T-helper 17 cell (primary cell): ENCODE measurements around the gene USP47. TPM values are rescaled to one million over a fixed set of nuclear protein-coding genes. Genes with fewer than 3 reads are reported as not detected.
"Not testable (repeated sequence)": the region's sequence is repeated elsewhere in the genome, so short reads cannot be mapped to it uniquely, and the experiment has no call there.

Experiments used
- ATAC-seq: fragments of 150-1000 bp; cut with Tn5 transposase; 2 replicates; pipeline ENCODE4 v1.10.0; 2021; ENCODE audit warnings: mild to moderate bottlenecking, moderate library complexity
- DNase-seq, 3 donors: peaks; one replicate each; pipeline versions ENCODE4 v3.0.0 to v3.0.0-alpha.2; 2020 to 2021
- H3K9me3 ChIP-seq: one replicate; pipeline ENCODE4 v1.7.0; 2013; ENCODE audit warnings: low read length, mild to moderate bottlenecking; ENCODE audit not compliant: control insufficient read depth, poor library complexity, severe bottlenecking
- H3K27ac Mint-ChIP-seq: one replicate; pipeline ENCODE4 v1.8.0; 2022; ENCODE audit warnings: mild to moderate bottlenecking, moderate library complexity, mixed read lengths
- H3K27me3 Mint-ChIP-seq: one replicate; pipeline ENCODE4 v1.8.0; 2022; ENCODE audit warnings: mixed read lengths
- H3K36me3 Mint-ChIP-seq: one replicate; pipeline ENCODE4 v1.8.0; 2022; ENCODE audit warnings: low read depth, mixed read lengths
- H3K4me1 Mint-ChIP-seq: one replicate; pipeline ENCODE4 v1.8.0; 2022; ENCODE audit warnings: mild to moderate bottlenecking, mixed read lengths
- H3K4me3 Mint-ChIP-seq: one replicate; pipeline ENCODE4 v1.8.0; 2022; ENCODE audit warnings: mild to moderate bottlenecking, moderate library complexity, mixed read lengths
- total RNA-seq, 4 donors: library from RNA in 2 of 4; stranded (reverse) in 2 of 4; gene quantifications; one replicate each; pipeline ENCODE4 v1.2.3 and lab custom pipeline; 2022 to 2026

Gene USP47
- total RNA-seq, 2 donors from 2014 or later = 71.5 to 82.3 TPM

- DNase-seq (no peak), ATAC-seq (no peak)
- H3K4me1 Mint-ChIP-seq = peaks cover 2% of the 10 kb centered on the region
- H3K9me3 ChIP-seq = no peaks in the 10 kb centered on the region
- no peaks in the 10 kb centered on the region for H3K36me3 Mint-ChIP-seq
- H3K27me3 Mint-ChIP-seq = peaks cover 30% of the 10 kb centered on the region
- H3K4me3 Mint-ChIP-seq = no peak overlapping the region
- no peak overlapping the region for H3K27ac Mint-ChIP-seq
Observed at GRCh38 chr11:11813288-11813962, 28.3 kb upstream of the USP47 start.

GRCh38 chr11:11814614-11815452, 26.9 kb upstream of the USP47 start:
- H3K9me3 ChIP-seq = no peaks in the 10 kb centered on the region
- Mint-ChIP-seq H3K27me3 (peaks cover 20% of the 10 kb centered on the region), H3K4me3 (no peak overlapping the region), H3K4me1 (no peaks in the 10 kb centered on the region), H3K27ac (no peak overlapping the region), H3K36me3 (no peaks in the 10 kb centered on the region)
- ATAC-seq (no peak), DNase-seq (no peak)

- DNase-seq = no peak
- H3K9me3 ChIP-seq = no peaks in the 10 kb centered on the region
- H3K27ac Mint-ChIP-seq = no peak overlapping the region
- H3K4me1 Mint-ChIP-seq = no peaks in the 10 kb centered on the region
- no peak overlapping the region for H3K4me3 Mint-ChIP-seq
- peaks cover 13% of the 10 kb centered on the region for H3K27me3 Mint-ChIP-seq
- ATAC-seq = no peak
- H3K36me3 Mint-ChIP-seq = no peaks in the 10 kb centered on the region
Observed at GRCh38 chr11:11816511-11817314, 25.1 kb upstream of the USP47 start.

GRCh38 chr11:11817957-11818356, 23.8 kb upstream of the USP47 start:
- peaks cover 13% of the 10 kb centered on the region for H3K27me3 Mint-ChIP-seq

GRCh38 chr11:11818529-11819121, 23.1 kb upstream of the USP47 start:
- H3K27me3 Mint-ChIP-seq = peaks cover 13% of the 10 kb centered on the region
- no peaks in the 10 kb centered on the region for H3K4me1 Mint-ChIP-seq
- ATAC-seq (no peak), DNase-seq (no peak)
- H3K36me3 Mint-ChIP-seq = no peaks in the 10 kb centered on the region
- H3K4me3 Mint-ChIP-seq = no peak overlapping the region
- H3K9me3 ChIP-seq = no peaks in the 10 kb centered on the region
- no peak overlapping the region for H3K27ac Mint-ChIP-seq

More at GRCh38 chr11:11817957-11818356, 23.8 kb upstream of the USP47 start:
- H3K4me1 Mint-ChIP-seq = no peaks in the 10 kb centered on the region
- no peak overlapping the region for H3K4me3 Mint-ChIP-seq
- ATAC-seq = no peak
- DNase-seq = no peak
- H3K9me3 ChIP-seq = no peaks in the 10 kb centered on the region
- H3K27ac Mint-ChIP-seq = no peak overlapping the region
- H3K36me3 Mint-ChIP-seq = no peaks in the 10 kb centered on the region

GRCh38 chr11:11821899-11822298, 19.9 kb upstream of the USP47 start:
- Mint-ChIP-seq H3K36me3 (no peaks in the 10 kb centered on the region), H3K4me3 (no peak overlapping the region), H3K4me1 (no peaks in the 10 kb centered on the region), H3K27ac (no peak overlapping the region), H3K27me3 (peaks cover 8% of the 10 kb centered on the region)
- no peak for DNase-seq
- no peak for ATAC-seq
- H3K9me3 ChIP-seq = no peaks in the 10 kb centered on the region

GRCh38 chr11:11822946-11823345, 18.8 kb upstream of the USP47 start:
- H3K36me3 Mint-ChIP-seq = no peaks in the 10 kb centered on the region
- H3K4me3 Mint-ChIP-seq = no peak overlapping the region
- ATAC-seq (no peak), DNase-seq (no peak)
- no peaks in the 10 kb centered on the region for H3K27me3 Mint-ChIP-seq
- H3K27ac Mint-ChIP-seq = no peak overlapping the region
- no peaks in the 10 kb centered on the region for H3K9me3 ChIP-seq
- H3K4me1 Mint-ChIP-seq = no peaks in the 10 kb centered on the region

GRCh38 chr11:11826260-11826659, 15.5 kb upstream of the USP47 start:
- peaks cover 4% of the 10 kb centered on the region for H3K27me3 Mint-ChIP-seq
- H3K4me3 Mint-ChIP-seq = no peak overlapping the region
- H3K9me3 ChIP-seq = no peaks in the 10 kb centered on the region
- no peaks in the 10 kb centered on the region for H3K4me1 Mint-ChIP-seq
- ATAC-seq (no peak), DNase-seq (no peak)
- no peak overlapping the region for H3K27ac Mint-ChIP-seq
- H3K36me3 Mint-ChIP-seq = no peaks in the 10 kb centered on the region

- peaks cover 4% of the 10 kb centered on the region for H3K27me3 Mint-ChIP-seq
- no peaks in the 10 kb centered on the region for H3K4me1 Mint-ChIP-seq
- no peak overlapping the region for H3K4me3 Mint-ChIP-seq
- no peaks in the 10 kb centered on the region for H3K9me3 ChIP-seq
- no peak for DNase-seq
- ATAC-seq = no peak
- H3K36me3 Mint-ChIP-seq = no peaks in the 10 kb centered on the region
- no peak overlapping the region for H3K27ac Mint-ChIP-seq
Observed at GRCh38 chr11:11827272-11827671, 14.5 kb upstream of the USP47 start.

GRCh38 chr11:11831406-11831805, 10.4 kb upstream of the USP47 start:
- DNase-seq, H3K27ac Mint-ChIP-seq, ATAC-seq, H3K9me3 ChIP-seq, H3K36me3 Mint-ChIP-seq, H3K4me3 Mint-ChIP-seq, H3K4me1 Mint-ChIP-seq: not testable (repeated sequence)
- H3K27me3 Mint-ChIP-seq = peaks cover 17% of the 10 kb centered on the region

GRCh38 chr11:11836676-11837231, 5.0 kb upstream of the USP47 start:
- Mint-ChIP-seq H3K27me3 (peaks cover 38% of the 10 kb centered on the region), H3K27ac (no peak overlapping the region), H3K36me3 (peaks cover 7% of the 10 kb centered on the region), H3K4me3 (no peak overlapping the region), H3K4me1 (peaks cover 2% of the 10 kb centered on the region)
- no peaks in the 10 kb centered on the region for H3K9me3 ChIP-seq
- DNase-seq (no peak), ATAC-seq (no peak)

GRCh38 chr11:11839718-11840117, 2.1 kb upstream of the USP47 start:
- Mint-ChIP-seq H3K27me3 (peaks cover 30% of the 10 kb centered on the region), H3K36me3 (peaks cover 7% of the 10 kb centered on the region), H3K27ac (no peak overlapping the region), H3K4me1 (peaks cover 5% of the 10 kb centered on the region), H3K4me3 (no peak overlapping the region)
- no peaks in the 10 kb centered on the region for H3K9me3 ChIP-seq
- no peak for DNase-seq
- ATAC-seq = no peak
